Measurements from ENCODE around the gene OPTC. TPM values are rescaled to one million over a fixed set of nuclear protein-coding genes. Genes with fewer than 3 reads are reported as not detected.
A peak's percentile ranks its signal among the peaks of the same experiment; 100 is the strongest.

OPTC gene
- total RNA-seq, 3 donors from 2014 or later (not counting 1 experiment from before 2014, with no cell fraction given), result not detected

GRCh38 chr1:203477748-203478147 is 16.2 kb upstream of the OPTC start:
- H3K27ac Mint-ChIP-seq, result no peak overlapping the region
- peak in 1 of 3 donors; percentile 33 for ATAC-seq

DNA sequence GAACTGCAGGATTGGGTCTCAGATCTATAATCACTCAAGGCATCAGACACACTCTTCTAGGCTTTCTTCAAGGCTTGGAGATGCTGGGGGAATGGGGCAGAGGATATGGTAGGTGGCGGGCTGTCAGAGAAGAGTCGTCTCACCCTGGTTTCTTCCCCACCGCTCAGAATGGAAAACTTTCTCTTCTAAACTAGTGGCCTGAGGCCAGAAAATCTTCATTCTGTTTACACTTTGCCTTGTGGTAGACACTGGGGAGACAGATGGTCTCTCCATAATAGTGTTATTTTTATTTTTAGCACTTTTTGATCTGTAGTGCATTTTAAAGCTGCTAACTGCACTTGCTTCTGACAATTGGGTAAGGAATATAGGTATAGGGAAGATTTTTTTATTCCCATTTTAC is 15.7 kb upstream of the OPTC start:
- no peaks in the 10 kb centered on the region for H3K36me3 Mint-ChIP-seq
- no peak overlapping the region for H3K27ac ChIP-seq (ENCODE audit: low read length)
- TF ChIP-seq, protein P1, sequence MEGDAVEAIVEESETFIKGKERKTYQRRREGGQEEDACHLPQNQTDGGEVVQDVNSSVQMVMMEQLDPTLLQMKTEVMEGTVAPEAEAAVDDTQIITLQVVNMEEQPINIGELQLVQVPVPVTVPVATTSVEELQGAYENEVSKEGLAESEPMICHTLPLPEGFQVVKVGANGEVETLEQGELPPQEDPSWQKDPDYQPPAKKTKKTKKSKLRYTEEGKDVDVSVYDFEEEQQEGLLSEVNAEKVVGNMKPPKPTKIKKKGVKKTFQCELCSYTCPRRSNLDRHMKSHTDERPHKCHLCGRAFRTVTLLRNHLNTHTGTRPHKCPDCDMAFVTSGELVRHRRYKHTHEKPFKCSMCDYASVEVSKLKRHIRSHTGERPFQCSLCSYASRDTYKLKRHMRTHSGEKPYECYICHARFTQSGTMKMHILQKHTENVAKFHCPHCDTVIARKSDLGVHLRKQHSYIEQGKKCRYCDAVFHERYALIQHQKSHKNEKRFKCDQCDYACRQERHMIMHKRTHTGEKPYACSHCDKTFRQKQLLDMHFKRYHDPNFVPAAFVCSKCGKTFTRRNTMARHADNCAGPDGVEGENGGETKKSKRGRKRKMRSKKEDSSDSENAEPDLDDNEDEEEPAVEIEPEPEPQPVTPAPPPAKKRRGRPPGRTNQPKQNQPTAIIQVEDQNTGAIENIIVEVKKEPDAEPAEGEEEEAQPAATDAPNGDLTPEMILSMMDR (IDR thresholded peaks at IDR 0.05), result no peak
- no peaks in the 10 kb centered on the region for H3K9me3 Mint-ChIP-seq
- H3K4me3 Mint-ChIP-seq, result no peak overlapping the region
- ATAC-seq (no peak), DNase-seq (no peak)
- H3K4me3 ChIP-seq (ENCODE audit: low read length), result no peak overlapping the region
- H3K4me1 Mint-ChIP-seq, result peaks cover 0 to 5% of the 10 kb centered on the region in 2 donors
- no peaks in the 10 kb centered on the region for H3K27me3 ChIP-seq (ENCODE audit: control insufficient read depth, insufficient read depth, low read length)
- peaks cover 11 to 29% of the 10 kb centered on the region in 2 donors for H3K27me3 Mint-ChIP-seq (ENCODE audit: low read depth in 2 of 2)
- H3K4me1 ChIP-seq (ENCODE audit: control insufficient read depth, insufficient read depth, low read length), result peaks cover 3% of the 10 kb centered on the region
- no peaks in the 10 kb centered on the region for H3K9me3 ChIP-seq (ENCODE audit: control insufficient read depth, insufficient read depth, low read length)
- intact Hi-C loops (cut with micrococcal nuclease), result no loop called here
- no peaks in the 10 kb centered on the region for H3K36me3 ChIP-seq (ENCODE audit: control insufficient read depth, insufficient read depth, low read length)
- no peak overlapping the region for H3K27ac Mint-ChIP-seq
- WGBS (ENCODE audit: insufficient coverage), result no CpG with 5 or more reads among the region's 3 CpGs

More at GRCh38 chr1:203477748-203478147, 16.2 kb upstream of the OPTC start:
- intact Hi-C loops (cut with micrococcal nuclease), result no loop called here
- H3K27ac ChIP-seq (ENCODE audit: low read length), result no peak overlapping the region
- H3K27me3 Mint-ChIP-seq (ENCODE audit: low read depth in 2 of 2), result peaks cover 11 to 34% of the 10 kb centered on the region in 2 donors
- H3K9me3 Mint-ChIP-seq, result no peaks in the 10 kb centered on the region
- no peaks in the 10 kb centered on the region for H3K36me3 Mint-ChIP-seq
- no peak overlapping the region for H3K4me3 Mint-ChIP-seq
- 57% methylated on average over 3 of the region's 3 CpGs for WGBS (ENCODE audit: insufficient coverage)
- H3K4me3 ChIP-seq (ENCODE audit: low read length), result no peak overlapping the region
- H3K4me1 ChIP-seq (ENCODE audit: control insufficient read depth, insufficient read depth, low read length), result peaks cover 3% of the 10 kb centered on the region
- TF ChIP-seq, protein P1 (IDR thresholded peaks at IDR 0.05), result no peak
- no peaks in the 10 kb centered on the region for H3K27me3 ChIP-seq (ENCODE audit: control insufficient read depth, insufficient read depth, low read length)
- no peaks in the 10 kb centered on the region for H3K9me3 ChIP-seq (ENCODE audit: control insufficient read depth, insufficient read depth, low read length)
- no peak for DNase-seq
- no peaks in the 10 kb centered on the region for H3K36me3 ChIP-seq (ENCODE audit: control insufficient read depth, insufficient read depth, low read length)
- H3K4me1 Mint-ChIP-seq, result peaks cover 0 to 5% of the 10 kb centered on the region in 2 donors

GRCh38 chr1:203478986-203479385 is 15.0 kb upstream of the OPTC start:
- Histone ChIP-seq H3K4me1 (ENCODE audit: control insufficient read depth, insufficient read depth, low read length) (peaks cover 3% of the 10 kb centered on the region), H3K27me3 (ENCODE audit: control insufficient read depth, insufficient read depth, low read length) (no peaks in the 10 kb centered on the region), H3K27ac (ENCODE audit: low read length) (no peak overlapping the region), H3K4me3 (ENCODE audit: low read length) (no peak overlapping the region), H3K9me3 (ENCODE audit: control insufficient read depth, insufficient read depth, low read length) (no peaks in the 10 kb centered on the region), H3K36me3 (ENCODE audit: control insufficient read depth, insufficient read depth, low read length) (no peaks in the 10 kb centered on the region)
- ATAC-seq (no peak), DNase-seq (no peak)
- Mint-ChIP-seq H3K36me3 (no peaks in the 10 kb centered on the region), H3K4me3 (no peak overlapping the region), H3K27me3 (ENCODE audit: low read depth in 2 of 2) (peaks cover 9 to 21% of the 10 kb centered on the region in 2 donors), H3K4me1 (peaks cover 0 to 5% of the 10 kb centered on the region in 2 donors), H3K27ac (no peak overlapping the region), H3K9me3 (no peaks in the 10 kb centered on the region)
- intact Hi-C loops (cut with micrococcal nuclease), result no loop called here
- WGBS (ENCODE audit: insufficient coverage), result 98% methylated on average over 5 of the region's 5 CpGs
- TF ChIP-seq, protein P1 (IDR thresholded peaks at IDR 0.05), result no peak

DNA sequence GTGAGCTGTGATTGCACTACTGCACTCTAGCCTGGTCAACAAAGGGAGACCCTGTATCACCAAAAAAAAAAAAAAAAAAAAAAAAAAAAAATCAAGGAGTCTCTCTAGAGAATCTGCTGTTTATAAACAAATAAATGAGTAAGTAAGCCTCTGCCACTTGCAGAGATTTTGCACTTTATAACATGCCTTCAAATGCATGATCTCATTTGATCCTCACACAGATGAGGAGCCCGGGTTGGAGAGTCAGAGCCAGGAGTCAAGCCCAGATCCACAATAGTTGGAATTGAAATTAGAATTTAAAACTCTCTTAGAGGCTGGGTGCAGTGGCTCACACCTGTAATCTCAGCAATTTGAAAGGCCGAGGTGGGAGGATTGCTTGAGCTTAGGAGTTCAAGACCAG is 14.3 kb upstream of the OPTC start:
- no peak for ATAC-seq
- H3K27me3 Mint-ChIP-seq (ENCODE audit: low read depth in 2 of 2), result peaks cover 9 to 17% of the 10 kb centered on the region in 2 donors

More for the DNA sequence above, 14.3 kb upstream of the OPTC start:
- Histone ChIP-seq H3K27me3 (ENCODE audit: control insufficient read depth, insufficient read depth, low read length) (no peaks in the 10 kb centered on the region), H3K4me3 (ENCODE audit: low read length) (no peak overlapping the region), H3K27ac (ENCODE audit: low read length) (no peak overlapping the region), H3K4me1 (ENCODE audit: control insufficient read depth, insufficient read depth, low read length) (peaks cover 3% of the 10 kb centered on the region), H3K9me3 (ENCODE audit: control insufficient read depth, insufficient read depth, low read length) (no peaks in the 10 kb centered on the region), H3K36me3 (ENCODE audit: control insufficient read depth, insufficient read depth, low read length) (no peaks in the 10 kb centered on the region)
- DNase-seq, result no peak
- no peaks in the 10 kb centered on the region for H3K9me3 Mint-ChIP-seq
- H3K4me1 Mint-ChIP-seq, result peaks cover 0 to 5% of the 10 kb centered on the region in 2 donors
- TF ChIP-seq, protein P1 (IDR thresholded peaks at IDR 0.05), result no peak
- no peak overlapping the region for H3K4me3 Mint-ChIP-seq
- intact Hi-C loops (cut with micrococcal nuclease), result no loop called here
- no peak overlapping the region for H3K27ac Mint-ChIP-seq
- WGBS (ENCODE audit: insufficient coverage), result 69% methylated on average over 2 of the region's 2 CpGs
- no peaks in the 10 kb centered on the region for H3K36me3 Mint-ChIP-seq
